ENCODE data around the gene NFKBIL1. TPM values are rescaled to one million over a fixed set of nuclear protein-coding genes. Genes with fewer than 3 reads are reported as not detected.
"Not testable (repeated sequence)": the region's sequence is repeated elsewhere in the genome, so short reads cannot be mapped to it uniquely, and the experiment has no call there.

The NFKBIL1 gene
- total RNA-seq = 10 to 100 TPM; 13.6 to 16.2 TPM

DNA sequence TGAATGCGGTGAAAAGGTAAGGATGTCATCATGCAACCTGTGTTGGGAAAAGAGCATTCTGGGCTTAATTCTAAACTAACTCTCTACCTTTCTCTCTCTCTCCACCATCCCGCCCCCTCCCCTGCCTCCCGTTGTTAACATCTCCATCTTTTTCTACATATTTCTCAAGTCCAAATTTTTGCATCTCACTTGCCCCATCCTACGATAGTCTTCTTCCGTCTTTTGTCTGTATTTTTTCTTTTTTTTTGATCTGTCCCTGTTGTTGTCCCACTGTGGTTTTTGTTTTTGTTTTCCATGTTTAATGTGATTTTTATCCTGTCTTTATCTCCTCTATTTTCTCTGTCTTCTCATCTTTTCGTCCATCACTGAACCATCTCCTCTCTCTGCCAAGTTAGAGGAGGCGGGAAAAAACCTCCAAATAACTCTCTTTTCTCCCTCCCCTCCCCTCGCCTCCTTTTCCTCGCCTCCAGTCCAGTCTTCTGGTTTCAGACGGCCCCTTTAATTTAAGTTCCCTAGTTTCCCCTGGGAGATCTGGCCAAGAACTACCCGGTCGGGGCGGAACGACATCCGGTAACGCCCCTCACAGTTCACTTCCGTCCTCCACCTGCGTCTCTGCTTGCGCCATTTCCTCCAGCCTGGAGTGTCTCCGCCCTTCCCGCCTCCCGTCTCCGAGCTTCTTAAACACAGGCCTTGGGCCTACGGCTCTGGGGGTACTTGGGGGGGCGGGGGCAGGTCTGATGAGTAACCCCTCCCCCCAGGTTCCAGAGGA, at the start of gene NFKBIL1:
Gene NFKBIL1, plus strand, starts transcription at position 651 of the 769 bp plus-strand sequence. Its CDS starts 87 bp downstream, at position 738.
- ATAC-seq (peak; percentile 90), DNase-seq (peak; percentile 96)
- H3K36me3 Mint-ChIP-seq = peaks cover 13% of the 10 kb centered on the region
- peak within 1 kb of the TSS; percentile 88 for H3K27ac Mint-ChIP-seq
- H3K27me3 Mint-ChIP-seq = no peaks in the 10 kb centered on the region
- peaks cover 56% of the 10 kb centered on the region for H3K4me1 Mint-ChIP-seq
- CTCF ChIA-PET = interaction anchor here (1.0 to 16.9 kb wide), 10 partner anchors 22 to 289 kb away, joined by 3 to 952 read pairs (median 5); partner anchors contain the start of genes BAG6, LST1, LTA and LTB
- no peaks in the 10 kb centered on the region for H3K9me3 Mint-ChIP-seq (ENCODE audit: low read depth)
- H3K4me3 Mint-ChIP-seq = peak within 1 kb of the TSS; percentile 83

DNA sequence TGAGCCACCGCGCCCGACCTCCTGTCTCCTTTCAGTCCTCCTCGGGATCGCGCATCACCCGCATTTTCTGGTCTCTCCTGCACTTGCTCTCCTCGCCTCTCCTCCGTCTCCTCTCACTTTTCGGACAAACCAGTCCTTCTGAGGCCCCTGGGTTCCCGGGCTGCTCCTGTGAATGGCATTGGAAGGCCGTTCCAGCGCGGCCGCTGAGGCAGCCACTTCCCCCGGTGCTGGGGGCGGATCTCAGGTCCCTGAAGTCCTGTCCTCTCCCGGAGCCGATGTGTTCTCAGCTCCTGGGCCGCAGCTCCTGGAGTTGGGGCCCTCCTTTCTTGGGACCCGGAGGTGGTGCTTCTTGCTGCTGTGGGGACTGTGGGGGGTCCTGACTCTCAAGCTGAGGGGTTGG, 48.7 kb upstream of the NFKBIL1 start:
- Mint-ChIP-seq H3K27me3 (no peaks in the 10 kb centered on the region), H3K36me3 (peaks cover 27% of the 10 kb centered on the region), H3K27ac (peak overlapping the region; percentile 25), H3K9me3 (ENCODE audit: low read depth) (no peaks in the 10 kb centered on the region), H3K4me1 (peaks cover 63% of the 10 kb centered on the region), H3K4me3 (peak overlapping the region; percentile 76)
- ATAC-seq (no peak), DNase-seq (no peak)
- CTCF ChIA-PET = interaction anchor here (0.6 to 7.8 kb wide), 5 partner anchors 42 to 123 kb away, joined by 3 to 88 read pairs (median 25); partner anchors contain the start of genes ATP6V1G2, DDX39B and NFKBIL1

GRCh38 chr6:31499648-31500047, 47.8 kb upstream of the NFKBIL1 start:
- not testable (repeated sequence) for ATAC-seq; H3K27ac Mint-ChIP-seq; H3K4me3 Mint-ChIP-seq; H3K9me3 Mint-ChIP-seq (ENCODE audit: low read depth); H3K27me3 Mint-ChIP-seq; DNase-seq
- CTCF ChIA-PET = interaction anchor here (7.8 kb wide), 1 partner anchor 41 kb away, joined by 88 read pairs; the partner anchor contains the start of gene DDX39B
- H3K4me1 Mint-ChIP-seq = peaks cover 66% of the 10 kb centered on the region
- H3K36me3 Mint-ChIP-seq = peaks cover 31% of the 10 kb centered on the region

DNA sequence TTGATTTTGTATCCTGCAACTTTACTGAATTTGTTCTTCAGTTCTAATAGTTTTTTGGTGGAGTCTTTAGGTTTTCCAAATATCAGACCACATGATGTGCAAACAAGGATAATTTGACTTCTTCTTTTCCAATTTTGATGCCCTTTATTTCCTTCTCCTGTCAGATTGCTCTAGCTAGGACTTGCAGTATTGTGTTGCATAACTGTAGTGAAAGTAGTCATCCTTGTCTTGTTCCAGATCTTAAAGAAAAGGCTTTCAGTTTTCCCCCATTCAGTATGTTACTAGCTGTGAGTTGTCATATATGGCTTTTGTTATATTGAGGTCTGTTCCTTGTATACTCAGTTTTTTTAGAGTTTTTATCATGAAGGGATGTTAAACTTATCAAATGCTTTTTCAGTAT, 44.8 kb upstream of the NFKBIL1 start:
- Mint-ChIP-seq H3K36me3 (peaks cover 50% of the 10 kb centered on the region), H3K4me1 (peaks cover 43% of the 10 kb centered on the region), H3K9me3 (ENCODE audit: low read depth) (no peaks in the 10 kb centered on the region), H3K27ac (no peak overlapping the region), H3K4me3 (no peak overlapping the region), H3K27me3 (no peaks in the 10 kb centered on the region)
- ATAC-seq (no peak), DNase-seq (no peak)
- CTCF ChIA-PET = no interaction called here

DNA sequence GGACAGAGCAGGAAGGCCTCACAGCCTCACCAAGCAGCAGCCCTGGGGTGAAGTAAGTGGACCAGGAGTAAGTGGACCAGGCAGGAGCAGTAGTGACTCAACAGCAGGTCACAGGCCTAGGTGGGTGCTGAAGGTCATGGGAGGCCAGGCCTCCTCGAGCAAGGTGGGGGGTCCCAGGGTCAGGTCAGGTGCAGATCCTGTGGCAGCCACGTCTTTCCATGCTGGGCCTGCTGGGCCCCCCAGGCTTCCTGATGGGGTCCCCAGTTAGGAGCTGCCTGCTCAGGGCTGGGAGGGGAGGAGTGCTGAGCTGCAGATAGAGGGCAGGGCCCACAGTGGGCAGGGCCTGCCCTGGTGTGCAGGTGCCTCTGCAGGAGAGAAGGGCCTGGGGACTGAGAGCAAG, 38.4 kb upstream of the NFKBIL1 start:
- ATAC-seq; H3K27ac Mint-ChIP-seq; H3K4me3 Mint-ChIP-seq; H3K27me3 Mint-ChIP-seq; H3K4me1 Mint-ChIP-seq; DNase-seq; H3K9me3 Mint-ChIP-seq (ENCODE audit: low read depth); CTCF ChIA-PET: not testable (repeated sequence)
- H3K36me3 Mint-ChIP-seq = peaks cover 62% of the 10 kb centered on the region

DNA sequence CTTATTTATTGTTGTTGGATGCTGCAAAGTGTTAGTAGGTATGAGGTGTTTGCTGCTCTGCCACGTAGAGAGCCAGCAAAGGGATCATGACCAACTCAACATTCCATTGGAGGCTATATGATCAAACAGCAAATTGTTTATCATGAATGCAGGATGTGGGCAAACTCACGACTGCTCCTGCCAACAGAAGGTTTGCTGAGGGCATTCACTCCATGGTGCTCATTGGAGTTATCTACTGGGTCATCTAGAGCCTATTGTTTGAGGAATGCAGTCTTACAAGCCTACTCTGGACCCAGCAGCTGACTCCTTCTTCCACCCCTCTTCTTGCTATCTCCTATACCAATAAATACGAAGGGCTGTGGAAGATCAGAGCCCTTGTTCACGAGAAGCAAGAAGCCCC, 37.4 kb upstream of the NFKBIL1 start:
- Mint-ChIP-seq H3K27me3 (no peaks in the 10 kb centered on the region), H3K27ac (no peak overlapping the region), H3K4me1 (no peaks in the 10 kb centered on the region), H3K4me3 (no peak overlapping the region), H3K9me3 (ENCODE audit: low read depth) (no peaks in the 10 kb centered on the region), H3K36me3 (peaks cover 57% of the 10 kb centered on the region)
- no peak for DNase-seq
- CTCF ChIA-PET = no interaction called here
- no peak for ATAC-seq

DNA sequence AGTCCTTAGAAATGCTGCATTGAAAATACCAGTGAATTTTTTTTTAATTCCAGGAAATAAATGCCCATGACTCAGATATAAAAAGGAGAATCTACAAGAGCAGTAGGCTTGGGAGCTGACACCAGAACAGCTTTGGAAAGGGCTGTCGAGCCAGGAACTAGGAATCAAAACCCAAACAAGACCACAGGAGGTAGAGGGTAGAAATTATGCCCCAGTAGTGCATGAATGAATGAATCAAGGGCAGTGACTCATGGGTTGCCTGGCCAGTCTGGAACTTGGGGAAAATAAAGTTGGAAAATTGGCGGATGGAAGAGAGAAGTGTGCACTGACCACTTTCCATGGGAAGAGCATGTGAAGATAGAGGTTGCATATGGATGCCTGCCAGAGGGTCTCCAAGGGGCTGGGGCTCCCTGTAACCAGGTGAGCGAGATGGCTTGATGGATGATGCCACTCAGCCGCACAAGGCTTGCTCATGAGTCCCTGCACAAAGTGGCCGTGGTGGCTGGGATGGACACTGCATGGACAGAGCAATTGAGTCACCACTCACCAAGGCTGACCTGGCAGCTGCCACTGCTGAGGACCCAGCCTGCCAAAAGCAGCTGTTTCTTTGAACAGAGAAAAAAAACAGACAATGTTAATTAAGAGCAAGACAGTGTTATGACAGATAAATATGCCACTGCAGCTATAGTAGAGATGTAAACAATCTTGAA, 33.8 kb upstream of the NFKBIL1 start:
- ATAC-seq (no peak), DNase-seq (peak; percentile 36)
- Mint-ChIP-seq H3K27ac (no peak overlapping the region), H3K27me3 (peaks cover 10% of the 10 kb centered on the region), H3K4me3 (no peak overlapping the region), H3K36me3 (peaks cover 28% of the 10 kb centered on the region), H3K9me3 (ENCODE audit: low read depth) (no peaks in the 10 kb centered on the region), H3K4me1 (no peaks in the 10 kb centered on the region)
- CTCF ChIA-PET = interaction anchor here (0.6 to 3.2 kb wide), 2 partner anchors 19 to 83 kb away, joined by 3 to 7 read pairs; no protein-coding TSS in a partner anchor

DNA sequence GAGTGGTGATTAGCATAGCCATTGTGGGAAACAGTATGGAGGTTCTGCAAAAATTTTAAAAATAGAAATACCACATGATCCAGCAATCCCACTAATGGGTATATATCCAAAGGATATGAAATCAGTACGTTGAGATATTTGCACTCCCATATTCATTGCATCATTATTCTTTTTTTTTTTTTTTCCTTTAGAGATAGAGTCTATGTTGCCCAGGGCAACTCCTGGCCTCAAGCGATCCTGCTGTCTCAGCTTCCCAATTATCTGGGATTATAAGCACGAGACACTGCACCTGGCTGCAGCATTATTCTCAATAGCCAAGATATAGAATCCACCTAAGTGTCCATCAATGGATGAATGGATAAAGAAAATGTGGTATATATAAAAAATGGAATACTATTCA, 25.6 kb upstream of the NFKBIL1 start:
- peaks cover 38% of the 10 kb centered on the region for H3K27me3 Mint-ChIP-seq
- ATAC-seq (no peak), DNase-seq (no peak)
- no peak overlapping the region for H3K27ac Mint-ChIP-seq
- no peaks in the 10 kb centered on the region for H3K4me1 Mint-ChIP-seq
- H3K9me3 Mint-ChIP-seq (ENCODE audit: low read depth) = no peaks in the 10 kb centered on the region
- no peak overlapping the region for H3K4me3 Mint-ChIP-seq
- CTCF ChIA-PET = no interaction called here
- no peaks in the 10 kb centered on the region for H3K36me3 Mint-ChIP-seq

GRCh38 chr6:31525553-31525931, 21.9 kb upstream of the NFKBIL1 start:
- Mint-ChIP-seq H3K27ac (no peak overlapping the region), H3K4me3 (no peak overlapping the region), H3K36me3 (peaks cover 7% of the 10 kb centered on the region), H3K4me1 (no peaks in the 10 kb centered on the region), H3K9me3 (ENCODE audit: low read depth) (no peaks in the 10 kb centered on the region), H3K27me3 (peaks cover 22% of the 10 kb centered on the region)
- ATAC-seq (no peak), DNase-seq (no peak)
- CTCF ChIA-PET = no interaction called here

- Mint-ChIP-seq H3K4me1 (no peaks in the 10 kb centered on the region), H3K9me3 (ENCODE audit: low read depth) (no peaks in the 10 kb centered on the region), H3K27me3 (peaks cover 17% of the 10 kb centered on the region), H3K36me3 (peaks cover 12% of the 10 kb centered on the region), H3K4me3 (no peak overlapping the region), H3K27ac (no peak overlapping the region)
- DNase-seq (peak; percentile 36), ATAC-seq (peak; percentile 31)
- CTCF ChIA-PET = no interaction called here
These were observed 21.3 kb upstream of the NFKBIL1 start for GRCh38 chr6:31525932-31526591.

DNA sequence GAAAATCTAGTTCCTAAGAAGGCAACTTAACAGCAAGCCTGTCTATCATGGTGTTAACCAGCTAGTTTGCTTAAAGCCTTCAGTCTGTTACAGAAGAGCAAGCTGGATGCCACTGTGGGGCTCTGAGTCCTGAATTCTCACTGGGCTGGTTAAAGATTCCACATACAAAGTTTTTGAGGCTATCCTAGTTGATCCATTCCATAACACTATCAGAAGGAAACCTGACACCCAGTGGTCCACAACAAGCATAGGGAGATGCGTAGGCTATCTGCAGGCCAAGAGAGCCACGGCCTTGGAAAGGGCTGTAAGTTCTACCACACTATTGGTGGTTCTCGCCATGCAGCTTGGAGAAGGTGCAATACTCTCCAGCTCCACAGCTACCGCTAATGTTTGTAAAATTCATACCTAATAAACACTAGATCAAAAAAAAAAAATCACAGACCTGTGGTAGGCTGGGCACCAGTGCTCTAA, 19.1 kb upstream of the NFKBIL1 start:
- Mint-ChIP-seq H3K36me3 (peaks cover 30% of the 10 kb centered on the region), H3K9me3 (ENCODE audit: low read depth) (no peaks in the 10 kb centered on the region), H3K27me3 (no peaks in the 10 kb centered on the region), H3K4me3 (no peak overlapping the region), H3K27ac (no peak overlapping the region), H3K4me1 (peaks cover 4% of the 10 kb centered on the region)
- peak; percentile 32 for ATAC-seq
- DNase-seq = no peak
- CTCF ChIA-PET = interaction anchor here (0.7 to 1.5 kb wide), 2 partner anchors 13 to 48 kb away, joined by 3 to 5 read pairs; partner anchors contain the start of gene DDX39B

DNA sequence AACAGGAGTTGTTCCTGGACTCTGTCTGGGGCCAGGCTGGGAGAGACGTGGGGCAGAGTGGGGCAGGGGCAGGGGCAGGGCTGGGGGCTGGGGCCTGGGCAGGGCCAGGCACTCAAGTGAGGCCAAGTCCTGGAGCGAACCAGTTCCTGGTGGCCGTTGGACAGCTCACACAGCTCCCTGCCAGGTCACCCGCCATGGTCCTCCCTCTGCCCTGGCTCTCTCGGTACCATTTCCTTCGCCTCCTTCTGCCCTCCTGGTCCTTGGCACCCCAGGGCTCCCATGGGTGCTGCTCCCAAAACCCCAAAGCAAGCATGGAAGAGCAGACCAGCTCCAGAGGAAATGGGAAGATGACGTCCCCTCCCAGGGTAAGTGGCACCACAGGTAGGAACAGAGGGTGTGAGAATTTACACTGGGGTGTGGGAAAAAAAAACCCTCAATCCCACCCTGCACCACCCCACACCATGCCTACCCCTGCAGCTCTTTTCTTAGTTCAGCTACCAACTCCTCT, 18.5 kb upstream of the NFKBIL1 start, which contains the start of gene MCCD1:
Gene MCCD1, plus strand, starts transcription at position 142 of the 508 bp plus-strand sequence. Its CDS starts 53 bp downstream, at position 195.
- ATAC-seq = peak; percentile 19
- CTCF ChIA-PET = interaction anchor here (1.5 kb wide), 1 partner anchor 12 kb away, joined by 5 read pairs; the partner anchor contains the start of gene DDX39B
- Mint-ChIP-seq H3K4me1 (peaks cover 8% of the 10 kb centered on the region), H3K9me3 (ENCODE audit: low read depth) (no peaks in the 10 kb centered on the region), H3K4me3 (no peak within 1 kb of the TSS), H3K27ac (no peak within 1 kb of the TSS), H3K36me3 (peaks cover 35% of the 10 kb centered on the region), H3K27me3 (no peaks in the 10 kb centered on the region)
- DNase-seq = no peak
